ENCODE measurements around the gene NEGR1. TPM values are rescaled to one million over a fixed set of nuclear protein-coding genes. Genes with fewer than 3 reads are reported as not detected.

Gene NEGR1
- total and polyA plus RNA-seq, 9 of the 15 experiments (the other 6 are each of a cell fraction or from before 2014, with no cell fraction given) = not detected

GRCh38 chr1:71651214-71651613, 631.1 kb downstream of the NEGR1 start:
- TF ChIP-seq TAF15 (IDR thresholded peaks at IDR 0.05; ENCODE audit: low read depth, low read length) = no peak
- no peak for TF ChIP-seq CREBBP (IDR thresholded peaks at IDR 0.05; ENCODE audit: low read depth, low read length)
- TF ChIP-seq CHD2 (IDR thresholded peaks at IDR 0.05; ENCODE audit: low read depth, low read length) = no peak
- no peak for TF ChIP-seq SMAD2 (IDR thresholded peaks at IDR 0.05; ENCODE audit: low read depth, low read length)
- TF ChIP-seq MLX (CRISPR knock-in tag; conservative IDR thresholded peaks at IDR 0.05) = no peak
- TF ChIP-seq KDM2B (CRISPR knock-in tag; IDR thresholded peaks at IDR 0.05) = no peak
- TF ChIP-seq BRF1 (IDR thresholded peaks at IDR 0.05; ENCODE audit: borderline replicate concordance, extremely low read depth, insufficient read length) = no peak
- no peak for TF ChIP-seq RFX7 (CRISPR knock-in tag; IDR thresholded peaks at IDR 0.05)
- TF ChIP-seq NCOR1 (IDR thresholded peaks at IDR 0.05) = no peak
- TF ChIP-seq KAT7 (CRISPR knock-in tag; IDR thresholded peaks at IDR 0.05; ENCODE audit: borderline replicate concordance) = no peak
- TF ChIP-seq ILF3 (IDR thresholded peaks at IDR 0.05; ENCODE audit: borderline replicate concordance) = no peak
- Histone ChIP-seq H3K4me1 (replicated peaks in 1 of 2; ENCODE audit: control insufficient read depth in 2 of 2, insufficient read depth in 2 of 2, low read length in 2 of 2) (no peaks in the 10 kb centered on the region), H3K27ac (ENCODE audit: extremely low read depth, low read depth, low read length) (no peak overlapping the region), H3K79me2 (ENCODE audit: control insufficient read depth, insufficient read depth, low read length) (no peaks in the 10 kb centered on the region), H3K9me3 (replicated peaks; ENCODE audit: control insufficient read depth, insufficient read depth, low read depth, low read length) (no peaks in the 10 kb centered on the region; the same call in 1 of the 2 replicates), H3K9me1 (ENCODE audit: control insufficient read depth, insufficient read depth, low read length) (no peaks in the 10 kb centered on the region), H3K4me2 (ENCODE audit: insufficient read depth, low read length) (no peak overlapping the region), H3K36me3 (ENCODE audit: control insufficient read depth, insufficient read depth, low read length) (no peaks in the 10 kb centered on the region), H4K20me1 (replicated peaks; ENCODE audit: control insufficient read depth, insufficient read depth, low read length) (no peaks in the 10 kb centered on the region), H3K9ac (ENCODE audit: insufficient read depth in 1 of 2, low read depth in 2 of 2, low read length in 2 of 2) (no peak overlapping the region), H3K27me3 (ENCODE audit: control insufficient read depth in 2 of 2, insufficient read depth in 2 of 2, low read length in 2 of 2) (no peaks in the 10 kb centered on the region), H2AFZ (ENCODE audit: low read depth, low read length) (no peak overlapping the region), H3K4me3 (no peak overlapping the region)
- 0% methylated on average over 1 of the region's 1 CpG for WGBS (ENCODE audit: insufficient coverage, low coverage, missing lambda C conversion rate)
- ATAC-seq (no peak), DNase-seq (ENCODE audit: extremely low read depth in 1 of 4, low spot score in 3 of 4) (no peak), FAIRE-seq (no peak)
- ChIA-PET POLR2A (no interaction called here), CTCF (ENCODE audit: low intra/inter-chr PET ratio) (no interaction called here)
- no TSS peak for BruUV-seq (replicated peaks)
- in situ Hi-C loops (cut with MboI) = no loop called here
- intact Hi-C loops (cut with micrococcal nuclease) = no loop called here
